ENCODE measurements around the gene BSG. TPM values are rescaled to one million over a fixed set of nuclear protein-coding genes. Genes with fewer than 3 reads are reported as not detected.
A peak's percentile ranks its signal among the peaks of the same experiment; 100 is the strongest.

The BSG gene
- total and polyA plus RNA-seq, 2 donors (not counting 1 experiment from before 2014, with no cell fraction given): 246 to 325 TPM

- Histone ChIP-seq H3K79me2 (ENCODE audit: control insufficient read depth, insufficient read depth, low read length) (peaks cover 21% of the 10 kb centered on the region), H3K36me3 (ENCODE audit: control insufficient read depth, insufficient read depth, low read length) (peaks cover 14% of the 10 kb centered on the region)
These were observed 10.3 kb downstream of the BSG start for GRCh38 chr19:582497-583197.

GRCh38 chr19:583198-583967 is 11.0 kb downstream of the BSG start:
- Histone ChIP-seq H4K20me1 (ENCODE audit: control insufficient read depth, extremely low read depth, insufficient read depth, low read length) (no peaks in the 10 kb centered on the region), H3K9me3 (ENCODE audit: control insufficient read depth, insufficient read depth, low read depth, low read length) (no peaks in the 10 kb centered on the region), H3K36me3 (ENCODE audit: control insufficient read depth, insufficient read depth, low read length) (peaks cover 9% of the 10 kb centered on the region), H3K4me1 (ENCODE audit: control insufficient read depth, extremely low read depth, insufficient read depth, low read length) (no peaks in the 10 kb centered on the region), H2AFZ (ENCODE audit: low read length) (no peak overlapping the region), H3K27me3 (ENCODE audit: control insufficient read depth, insufficient read depth, low read length) (no peaks in the 10 kb centered on the region), H3K27ac (ENCODE audit: insufficient read depth, low read length) (no peak overlapping the region), H3K4me2 (ENCODE audit: extremely low read depth, insufficient read depth, low read length) (no peak overlapping the region), H3K9ac (ENCODE audit: insufficient read depth, low read length) (no peak overlapping the region), H3K79me2 (ENCODE audit: control insufficient read depth, insufficient read depth, low read length) (peaks cover 13% of the 10 kb centered on the region), H3K4me3 (replicated peaks in 1 of 4; ENCODE audit: control extremely low read depth in 1 of 4, insufficient read depth in 1 of 4, low read depth in 3 of 4, low read length in 4 of 4) (no peak overlapping the region)
- no peak for TF ChIP-seq CTCF (conservative IDR thresholded peaks at IDR 0.05 in 1 of 2, IDR thresholded peaks at IDR 0.05 in 1 of 2; ENCODE audit: low read depth in 1 of 2, low read length in 2 of 2)
- no peak for DNase-seq (ENCODE audit: low read depth in 2 of 2)

More at GRCh38 chr19:582497-583197, 10.3 kb downstream of the BSG start:
- peak; percentile 50 to 59 for DNase-seq (ENCODE audit: low read depth in 2 of 2)
- Histone ChIP-seq H2AFZ (ENCODE audit: low read length) (no peak overlapping the region), H3K9ac (ENCODE audit: insufficient read depth, low read length) (no peak overlapping the region), H3K4me2 (ENCODE audit: extremely low read depth, insufficient read depth, low read length) (no peak overlapping the region), H3K4me3 (replicated peaks in 1 of 4; ENCODE audit: control extremely low read depth in 1 of 4, insufficient read depth in 1 of 4, low read depth in 3 of 4, low read length in 4 of 4) (no peak overlapping the region), H3K27me3 (ENCODE audit: control insufficient read depth, insufficient read depth, low read length) (no peaks in the 10 kb centered on the region), H4K20me1 (ENCODE audit: control insufficient read depth, extremely low read depth, insufficient read depth, low read length) (no peaks in the 10 kb centered on the region), H3K4me1 (ENCODE audit: control insufficient read depth, extremely low read depth, insufficient read depth, low read length) (no peaks in the 10 kb centered on the region), H3K27ac (ENCODE audit: insufficient read depth, low read length) (no peak overlapping the region), H3K9me3 (ENCODE audit: control insufficient read depth, insufficient read depth, low read depth, low read length) (no peaks in the 10 kb centered on the region)
- TF ChIP-seq CTCF (conservative IDR thresholded peaks at IDR 0.05 in 1 of 2, IDR thresholded peaks at IDR 0.05 in 1 of 2; ENCODE audit: low read depth in 1 of 2, low read length in 2 of 2): no peak
- TF ChIP-seq EZH2 (IDR thresholded peaks at IDR 0.05; ENCODE audit: low read length, missing control alignments): no peak

GRCh38 chr19:583968-584239 is 11.5 kb downstream of the BSG start:
- DNase-seq (ENCODE audit: low read depth in 2 of 2): no peak
- Histone ChIP-seq H3K4me2 (ENCODE audit: extremely low read depth, insufficient read depth, low read length) (no peak overlapping the region), H3K4me3 (replicated peaks in 1 of 4; ENCODE audit: control extremely low read depth in 1 of 4, insufficient read depth in 1 of 4, low read depth in 3 of 4, low read length in 4 of 4) (no peak overlapping the region), H2AFZ (ENCODE audit: low read length) (no peak overlapping the region), H3K27me3 (ENCODE audit: control insufficient read depth, insufficient read depth, low read length) (peaks cover 3% of the 10 kb centered on the region), H3K4me1 (ENCODE audit: control insufficient read depth, extremely low read depth, insufficient read depth, low read length) (no peaks in the 10 kb centered on the region), H3K79me2 (ENCODE audit: control insufficient read depth, insufficient read depth, low read length) (peaks cover 11% of the 10 kb centered on the region), H4K20me1 (ENCODE audit: control insufficient read depth, extremely low read depth, insufficient read depth, low read length) (no peaks in the 10 kb centered on the region), H3K9ac (ENCODE audit: insufficient read depth, low read length) (no peak overlapping the region), H3K27ac (ENCODE audit: insufficient read depth, low read length) (no peak overlapping the region), H3K9me3 (ENCODE audit: control insufficient read depth, insufficient read depth, low read depth, low read length) (no peaks in the 10 kb centered on the region), H3K36me3 (ENCODE audit: control insufficient read depth, insufficient read depth, low read length) (peaks cover 9% of the 10 kb centered on the region)
- TF ChIP-seq CTCF (conservative IDR thresholded peaks at IDR 0.05 in 1 of 2, IDR thresholded peaks at IDR 0.05 in 1 of 2; ENCODE audit: low read depth in 1 of 2, low read length in 2 of 2): no peak
- no peak for TF ChIP-seq EZH2 (IDR thresholded peaks at IDR 0.05; ENCODE audit: low read length, missing control alignments)
